DOHH2 (cell line): ENCODE data around the gene KRT6B.

Experiments used
- CTCF ChIP-seq: fragments of 200-600 bp; sonication (generic); IDR thresholded peaks from one replicate; pipeline ENCODE4 v1.5.1; 2014; ENCODE audit warnings: antibody characterized with exemption, mild to moderate bottlenecking, low read depth, low read length; ENCODE audit not compliant: poor library complexity, severe bottlenecking
- EZH2phosphoT487 ChIP-seq: fragments of 200-600 bp; sonication (generic); IDR thresholded peaks from 2 replicates; pipeline ENCODE4 v1.6.1; 2017; ENCODE audit warnings: borderline replicate concordance, mild to moderate bottlenecking, antibody characterized with exemption, low read length, moderate library complexity, mixed read lengths

- TF ChIP-seq CTCF, result no peak
- TF ChIP-seq EZH2phosphoT487, result no peak
These were observed 25.9 kb downstream of the KRT6B start for GRCh38 chr12:52426034-52426433.
